Mesenchymal stem cell (in vitro differentiated cells and primary cell): Measurements from ENCODE around the gene THBD.

Experiments used
- DNase-seq: peaks from one replicate; pipeline ENCODE4 v3.0.0-alpha.2; 2013
- H2AFZ ChIP-seq: one replicate; pipeline ENCODE4 v1.6.1; 2013; ENCODE audit warnings: low read depth, mild to moderate bottlenecking, control low read depth, inconsistent platforms, low read length, moderate library complexity
- H2AK5ac ChIP-seq: 2 replicates; pipeline ENCODE4 v1.6.1; 2013; ENCODE audit warnings: low read length, moderate library complexity, mild to moderate bottlenecking, inconsistent platforms; ENCODE audit not compliant: severe bottlenecking
- H2BK120ac ChIP-seq: one replicate; pipeline ENCODE4 v1.6.1; 2013; ENCODE audit warnings: low read depth, mild to moderate bottlenecking, inconsistent platforms, low read length, moderate library complexity
- H2BK12ac ChIP-seq, 2 experiments: one replicate each; pipeline ENCODE4 v1.6.1; 2013; ENCODE audit warnings: inconsistent platforms in 2 of 2, low read length in 2 of 2, mild to moderate bottlenecking in 2 of 2, moderate library complexity in 2 of 2, control low read depth in 1 of 2
- H2BK15ac ChIP-seq: one replicate; pipeline ENCODE4 v1.6.1; 2013; ENCODE audit warnings: mild to moderate bottlenecking, low read depth, inconsistent platforms; ENCODE audit not compliant: poor library complexity, severe bottlenecking
- H2BK5ac ChIP-seq: 2 replicates; pipeline ENCODE4 v1.6.1; 2013; ENCODE audit warnings: low read depth, mild to moderate bottlenecking, low read length, control low read depth, inconsistent platforms; ENCODE audit not compliant: poor library complexity, severe bottlenecking
- H3K14ac ChIP-seq, 2 experiments: one replicate each; pipeline ENCODE4 v1.6.1; 2013; ENCODE audit warnings: inconsistent platforms in 2 of 2, low read length in 2 of 2, control low read depth in 1 of 2, mild to moderate bottlenecking in 1 of 2, moderate library complexity in 1 of 2
- H3K18ac ChIP-seq, 2 experiments: one replicate each; pipeline ENCODE4 v1.6.1; 2013; ENCODE audit warnings: inconsistent platforms in 2 of 2, low read length in 2 of 2, control low read depth in 1 of 2, low read depth in 1 of 2, mild to moderate bottlenecking in 1 of 2
- H3K23ac ChIP-seq, 2 experiments: one replicate each; pipeline ENCODE4 v1.6.1; 2013; ENCODE audit warnings: inconsistent platforms in 2 of 2, low read length in 2 of 2, mild to moderate bottlenecking in 2 of 2, moderate library complexity in 2 of 2, control low read depth in 1 of 2
- H3K27ac ChIP-seq: 2 replicates; pipeline ENCODE4 v1.5.1; 2013; ENCODE audit warnings: mild to moderate bottlenecking, moderate library complexity, low read length, control low read depth, inconsistent platforms; ENCODE audit not compliant: poor library complexity, severe bottlenecking
- H3K27me3 ChIP-seq, 2 experiments: 2 replicates each; pipeline versions ENCODE4 v1.6.1 to v1.7.0; 2013; ENCODE audit warnings: low read length in 2 of 2, mild to moderate bottlenecking in 2 of 2, moderate library complexity in 2 of 2, control low read depth in 1 of 2, inconsistent platforms in 1 of 2; ENCODE audit not compliant: control insufficient read depth in 1 of 2, insufficient read depth in 1 of 2
- H3K36me3 ChIP-seq, 2 experiments: 2 replicates each; pipeline versions ENCODE4 v1.6.1 to v1.7.0; 2013; ENCODE audit warnings: low read length in 2 of 2, control low read depth in 1 of 2, inconsistent platforms in 1 of 2, low read depth in 1 of 2, mild to moderate bottlenecking in 1 of 2; ENCODE audit not compliant: insufficient read depth in 2 of 2, control insufficient read depth in 1 of 2
- H3K4ac ChIP-seq, 2 experiments: one replicate each; pipeline ENCODE4 v1.6.1; 2013; ENCODE audit warnings: inconsistent platforms in 2 of 2, low read length in 2 of 2, mild to moderate bottlenecking in 2 of 2, moderate library complexity in 2 of 2, control low read depth in 1 of 2, low read depth in 1 of 2
- H3K4me1 ChIP-seq: 2 replicates; pipeline ENCODE4 v1.6.1; 2013; ENCODE audit warnings: low read depth, low read length, control low read depth; ENCODE audit not compliant: control insufficient read depth, insufficient read depth
- H3K4me2 ChIP-seq: 2 replicates; pipeline ENCODE4 v1.6.1; 2013; ENCODE audit warnings: low read length, mild to moderate bottlenecking, inconsistent platforms; ENCODE audit not compliant: poor library complexity, severe bottlenecking
- H3K4me3 ChIP-seq, 2 experiments: 2 replicates each; pipeline versions ENCODE4 v1.5.1 to v1.7.0; 2013; ENCODE audit warnings: low read length in 2 of 2, mild to moderate bottlenecking in 2 of 2, control low read depth in 1 of 2, low read depth in 1 of 2; ENCODE audit not compliant: insufficient read depth in 1 of 2
- H3K79me1 ChIP-seq: replicated peaks from 2 replicates; pipeline ENCODE4 v1.6.1; 2013; ENCODE audit warnings: mild to moderate bottlenecking, control low read depth, low read length, inconsistent platforms; ENCODE audit not compliant: poor library complexity, severe bottlenecking
- H3K9ac ChIP-seq: 2 replicates; pipeline ENCODE4 v1.7.0; 2013; ENCODE audit warnings: mild to moderate bottlenecking, low read length, moderate library complexity
- H3K9me3 ChIP-seq: 2 replicates; pipeline ENCODE4 v1.7.0; 2013; ENCODE audit warnings: mild to moderate bottlenecking, low read length; ENCODE audit not compliant: control insufficient read depth
- H4K8ac ChIP-seq: one replicate; pipeline ENCODE4 v1.6.1; 2013; ENCODE audit warnings: inconsistent platforms, mild to moderate bottlenecking, low read length, moderate library complexity
- H4K91ac ChIP-seq: one replicate; pipeline ENCODE4 v1.6.1; 2013; ENCODE audit warnings: mild to moderate bottlenecking, low read length, inconsistent platforms
- WGBS: methylation state at CpG from one replicate; pipeline ENCODE4 v1.1.7; 2013; ENCODE audit warnings: mixed read lengths; 5-methylcytosine and 5-hydroxymethylcytosine counted together

Gene THBD

DNA sequence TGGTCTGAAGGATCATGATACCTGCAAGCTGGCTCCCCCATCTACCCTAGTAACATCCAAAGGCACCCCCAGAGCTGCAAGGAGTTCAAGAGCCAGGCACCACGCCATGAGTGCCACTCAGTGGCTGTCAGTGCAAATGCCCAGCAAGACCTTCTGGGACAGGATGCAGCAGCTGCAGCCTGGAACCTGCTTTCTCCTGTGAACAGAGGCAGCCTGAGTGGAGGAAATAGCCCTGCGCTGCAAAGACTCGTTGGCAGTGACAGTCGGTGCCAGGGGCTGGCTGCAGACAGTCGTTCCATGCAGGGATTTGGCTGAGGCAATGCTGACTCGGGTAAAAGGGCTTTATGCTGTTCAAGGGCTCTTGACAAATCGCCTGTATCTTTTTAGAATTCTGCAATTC, 30.1 kb downstream of the THBD start:
- H3K79me1 ChIP-seq: no peaks in the 10 kb centered on the region
- peaks cover 5 to 6% of the 10 kb centered on the region in 2 experiments for H3K27me3 ChIP-seq
- no peak overlapping the region for H3K14ac ChIP-seq
- H2BK5ac ChIP-seq: no peak overlapping the region
- no peak overlapping the region for H3K9ac ChIP-seq
- no peak overlapping the region for H2BK120ac ChIP-seq
- no peaks in the 10 kb centered on the region for H3K36me3 ChIP-seq
- H3K4me2 ChIP-seq: no peak overlapping the region
- H3K4me3 ChIP-seq: no peak overlapping the region
- no peak overlapping the region for H3K27ac ChIP-seq
- no peak overlapping the region for H3K4ac ChIP-seq
- no peak overlapping the region for H2BK15ac ChIP-seq
- H4K91ac ChIP-seq: no peak overlapping the region
- no peaks in the 10 kb centered on the region for H3K9me3 ChIP-seq
- H3K23ac ChIP-seq: no peak overlapping the region
- H3K18ac ChIP-seq: no peak overlapping the region
- WGBS: 76% methylated on average over 7 of the region's 7 CpGs
- no peaks in the 10 kb centered on the region for H3K4me1 ChIP-seq
- H2BK12ac ChIP-seq: no peak overlapping the region
- H2AK5ac ChIP-seq: no peak overlapping the region
- H4K8ac ChIP-seq: no peak overlapping the region
- no peak for DNase-seq
- no peak overlapping the region for H2AFZ ChIP-seq

DNA sequence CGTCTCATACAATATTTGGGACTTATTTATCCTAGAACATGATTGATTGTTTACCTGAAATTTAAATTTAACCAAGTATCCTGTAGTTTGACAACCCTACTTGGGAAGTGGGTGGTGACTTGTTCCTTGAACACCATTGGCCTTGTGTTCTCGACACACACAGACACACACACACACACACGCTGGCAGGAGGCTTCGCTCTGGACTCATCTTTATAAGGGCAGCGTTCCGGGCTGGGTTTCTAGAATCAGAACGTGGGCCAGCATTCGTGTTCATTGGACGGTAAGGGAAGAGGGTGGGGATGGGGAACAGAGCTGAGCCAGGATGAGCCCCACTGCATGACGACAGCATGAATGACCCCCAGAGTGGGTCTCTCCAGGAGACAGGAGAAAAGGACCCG, 30.5 kb downstream of the THBD start:
- Histone ChIP-seq H3K4me1 (no peaks in the 10 kb centered on the region), H3K18ac (no peak overlapping the region), H3K4me2 (no peak overlapping the region), H3K23ac (no peak overlapping the region), H3K4me3 (no peak overlapping the region), H3K9ac (no peak overlapping the region), H2BK120ac (no peak overlapping the region), H4K8ac (no peak overlapping the region), H3K79me1 (no peaks in the 10 kb centered on the region), H3K36me3 (no peaks in the 10 kb centered on the region), H3K27ac (no peak overlapping the region), H2BK12ac (no peak overlapping the region), H2AFZ (no peak overlapping the region), H3K27me3 (peaks cover 5 to 6% of the 10 kb centered on the region in 2 experiments), H2BK5ac (no peak overlapping the region), H2AK5ac (no peak overlapping the region), H4K91ac (no peak overlapping the region), H2BK15ac (no peak overlapping the region), H3K4ac (no peak overlapping the region), H3K9me3 (no peaks in the 10 kb centered on the region), H3K14ac (no peak overlapping the region)
- 86% methylated on average over 9 of the region's 11 CpGs for WGBS
- no peak for DNase-seq

DNA sequence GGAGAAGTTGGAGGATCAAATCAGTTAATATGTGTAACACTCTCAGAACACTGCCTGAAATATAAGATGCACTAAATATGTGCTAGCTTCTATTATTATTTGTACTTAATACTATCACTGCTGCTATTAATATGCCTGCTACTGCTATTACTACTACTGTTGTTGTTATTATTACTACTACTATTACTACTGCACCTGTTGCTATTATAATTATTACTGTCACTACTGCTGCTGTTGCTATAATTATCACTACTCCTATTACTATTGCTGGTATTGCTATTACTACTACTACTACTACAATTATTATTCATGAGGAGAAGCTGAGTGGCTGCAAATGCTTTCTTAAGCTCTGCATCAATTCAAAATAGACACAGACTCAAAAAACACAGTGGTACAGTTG, 31.0 kb downstream of the THBD start:
- Histone ChIP-seq H2AFZ (no peak overlapping the region), H3K36me3 (no peaks in the 10 kb centered on the region), H2BK12ac (no peak overlapping the region), H3K27me3 (peaks cover 5 to 6% of the 10 kb centered on the region in 2 experiments), H3K4me3 (no peak overlapping the region), H2BK120ac (no peak overlapping the region), H3K9ac (no peak overlapping the region), H3K9me3 (no peaks in the 10 kb centered on the region), H2BK5ac (no peak overlapping the region), H3K14ac (no peak overlapping the region), H2AK5ac (no peak overlapping the region), H3K18ac (no peak overlapping the region), H2BK15ac (no peak overlapping the region), H4K8ac (no peak overlapping the region), H3K79me1 (no peaks in the 10 kb centered on the region), H3K27ac (no peak overlapping the region), H4K91ac (no peak overlapping the region), H3K4me1 (no peaks in the 10 kb centered on the region), H3K4me2 (no peak overlapping the region), H3K4ac (no peak overlapping the region), H3K23ac (no peak overlapping the region)
- no peak for DNase-seq

DNA sequence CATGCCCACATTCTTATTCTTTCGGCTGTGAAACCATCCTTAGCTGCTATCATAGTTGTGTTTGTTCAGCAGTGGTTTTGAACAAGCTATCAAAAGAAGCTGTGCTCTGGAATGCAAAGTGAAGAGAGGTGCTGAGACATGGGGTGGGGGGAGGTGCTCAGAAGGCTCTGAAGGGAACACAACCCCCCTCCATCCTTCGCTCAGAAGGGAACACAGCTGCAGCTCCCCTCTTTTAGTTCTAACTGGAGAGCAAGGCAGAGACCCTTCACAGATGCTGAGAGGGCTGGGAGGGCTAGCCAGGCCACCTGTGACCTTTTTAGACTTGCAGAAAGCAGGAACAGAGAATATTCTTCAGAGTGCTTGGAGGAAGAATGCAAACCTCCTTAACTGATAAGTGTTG, 32.0 kb downstream of the THBD start:
- Histone ChIP-seq H3K18ac (no peak overlapping the region), H2AFZ (no peak overlapping the region), H3K9ac (no peak overlapping the region), H3K4me3 (no peak overlapping the region), H2BK120ac (no peak overlapping the region), H3K36me3 (no peaks in the 10 kb centered on the region), H2AK5ac (no peak overlapping the region), H2BK12ac (no peak overlapping the region), H3K27ac (no peak overlapping the region), H4K8ac (no peak overlapping the region), H3K4ac (no peak overlapping the region), H3K79me1 (no peaks in the 10 kb centered on the region), H2BK15ac (no peak overlapping the region), H3K9me3 (no peaks in the 10 kb centered on the region), H2BK5ac (no peak overlapping the region), H3K4me2 (no peak overlapping the region), H4K91ac (no peak overlapping the region), H3K27me3 (peaks cover 5 to 6% of the 10 kb centered on the region in 2 experiments), H3K23ac (no peak overlapping the region), H3K4me1 (no peaks in the 10 kb centered on the region), H3K14ac (no peak overlapping the region)
- 46% methylated on average over 1 of the region's 2 CpGs for WGBS
- DNase-seq: no peak
